GM12878 (cell line): ENCODE data around the gene MCTP2. TPM values are rescaled to one million over a fixed set of nuclear protein-coding genes. Genes with fewer than 3 reads are reported as not detected.
A peak's percentile ranks its signal among the peaks of the same experiment; 100 is the strongest.

Source experiments
- ATAC-seq: fragments of 200-7000 bp; cut with Tn5 transposase; 3 replicates; pipeline ENCODE4 v1.9.1; 2020; ENCODE audit warnings: mild to moderate bottlenecking, moderate library complexity
- BruUV-seq: library from RNA; stranded (reverse); fragments of 400-500 nt; replicated peaks from 2 replicates; lab custom pipeline; 2021; lab: Mats Ljungman, UMichigan
- CTCF ChIA-PET: fragments of 300-600 bp; sonication (Branson Sonifier 250); formaldehyde crosslinking; extraction: SDS; loops from one replicate; lab custom pipeline; 2021; ENCODE audit warnings: inconsistent platforms; lab: Yijun Ruan, JAX
- POLR2A ChIA-PET: fragments of 350-600 bp; formaldehyde crosslinking; extraction: SDS; loops from one replicate; lab custom pipeline; 2021; ENCODE audit warnings: inconsistent platforms; lab: Charles Lee
- RAD21 ChIA-PET: fragments of 300-600 bp; sonication (Branson Sonifier 250); formaldehyde crosslinking; loops from one replicate; lab custom pipeline; 2023; ENCODE audit warnings: antibody characterized with exemption; ENCODE audit not compliant: unreplicated experiment; lab: Charles Lee
- SMC1A ChIA-PET: fragments of 300-600 bp; sonication (Branson Sonifier 250); formaldehyde crosslinking; loops from one replicate; lab custom pipeline; 2023; ENCODE audit not compliant: unreplicated experiment, uncharacterized antibody; lab: Charles Lee
- DNase-seq: peaks from one replicate; pipeline ENCODE4 v3.0.0-alpha.2; 2011; ENCODE audit warnings: low read depth, low spot score
- FAIRE-seq: peaks from 3 replicates; lab custom pipeline; 2011; peaks lifted over from hg19 to GRCh38; lab: Jason Lieb, UNC
- H2AFZ ChIP-seq: 2 replicates; pipeline ENCODE4 v1.6.0; 2011; ENCODE audit warnings: low read depth, low read length, control low read depth; ENCODE audit not compliant: control insufficient read depth
- H3K27ac ChIP-seq: 2 replicates; pipeline ENCODE4 v1.5.1; 2011; ENCODE audit warnings: control low read depth; ENCODE audit not compliant: control insufficient read depth, insufficient read depth
- H3K27me3 ChIP-seq, 2 experiments: replicated peaks in 1 of 2; 2 replicates each; pipeline versions ENCODE4 v1.6.0 to v1.6.1; 2011; ENCODE audit warnings: low read length in 1 of 2; ENCODE audit not compliant: control insufficient read depth in 2 of 2, insufficient read depth in 2 of 2
- H3K36me3 ChIP-seq, 2 experiments: 2 replicates each; pipeline ENCODE4 v1.5.1; 2011; ENCODE audit warnings: low read length in 1 of 2; ENCODE audit not compliant: control insufficient read depth in 2 of 2, insufficient read depth in 2 of 2
- H3K4me1 ChIP-seq: 2 replicates; pipeline ENCODE4 v1.6.1; 2011; ENCODE audit warnings: mild to moderate bottlenecking, low read length, moderate library complexity, mixed read lengths; ENCODE audit not compliant: control insufficient read depth, insufficient read depth
- H3K4me2 ChIP-seq: 2 replicates; pipeline ENCODE4 v1.6.0; 2011; ENCODE audit warnings: control low read depth; ENCODE audit not compliant: control insufficient read depth, insufficient read depth
- H3K4me3 ChIP-seq: fragments of 200-600 bp; sonication (generic); 2 replicates; pipeline ENCODE4 v1.5.1; 2016
- H3K79me2 ChIP-seq: 2 replicates; pipeline ENCODE4 v1.6.0; 2011; ENCODE audit warnings: low read length; ENCODE audit not compliant: control insufficient read depth, insufficient read depth
- H3K9ac ChIP-seq: 2 replicates; pipeline ENCODE4 v1.8.0; 2011; ENCODE audit warnings: low read length, control low read depth, mixed read lengths; ENCODE audit not compliant: control insufficient read depth, insufficient read depth
- H3K9me3 ChIP-seq: replicated peaks from 3 replicates; pipeline ENCODE4 v1.5.1; 2011; ENCODE audit warnings: mild to moderate bottlenecking, low read length; ENCODE audit not compliant: control insufficient read depth, insufficient read depth
- H4K20me1 ChIP-seq: 2 replicates; pipeline ENCODE4 v1.6.0; 2011; ENCODE audit not compliant: control insufficient read depth, insufficient read depth
- MEF2B ChIP-seq: fragments of 450-650 bp; IDR thresholded peaks from 2 replicates; pipeline ENCODE4 v1.6.1; 2018; ENCODE audit warnings: mild to moderate bottlenecking, moderate library complexity; ENCODE audit not compliant: partially characterized antibody, poor library complexity, severe bottlenecking
- RAD21 ChIP-seq: IDR thresholded peaks from 2 replicates; pipeline ENCODE4 v1.6.1; 2011; ENCODE audit warnings: mild to moderate bottlenecking, low read depth, low read length, moderate library complexity; ENCODE audit not compliant: insufficient read depth
- SMC3 ChIP-seq: IDR thresholded peaks from 2 replicates; pipeline ENCODE4 v1.6.1; 2011; ENCODE audit warnings: low read length, improper control_type of control experiment, borderline replicate concordance
- WGBS: methylation state at CpG from one replicate; pipeline ENCODE4 v1.1.6; 2016; ENCODE audit warnings: low lambda C conversion rate; ENCODE audit not compliant: insufficient replicate concordance, insufficient coverage; ENCODE audit errors: missing lambda C conversion rate; 5-methylcytosine and 5-hydroxymethylcytosine counted together
- in situ Hi-C: fragments of 300-500 bp; cut with MboI; formaldehyde crosslinking; loops from 9 replicates; pipeline ENCODE4 v1.14.3; 2018; ENCODE audit warnings: mixed read lengths
- intact Hi-C: fragments of 100-400 bp; cut with micrococcal nuclease; formaldehyde crosslinking; loops from one replicate; pipeline ENCODE4 v1.14.2; 2022; ENCODE audit not compliant: unreplicated experiment
- polyA plus RNA-seq, 11 experiments: library from polyadenylated mRNA; depleted of rRNA in 4 of 11; unstranded in 6 of 11; stranded (reverse) in 5 of 11; fragments of >200 nt; fragmentation: Nextera tagmentation in 4 of 11; fragmentation: Illumina TruSeq in 1 of 11; extraction: Ambion mirVana in 4 of 11; extraction: Trizol in 1 of 11; gene quantifications; 1 replicate in 1 of 11; 2 replicates in 10 of 11; pipeline versions ENCODE4 v1.2.1 to v1.2.3, GENCODE V29; 2011 to 2016; ENCODE audit warnings: inconsistent platforms in 2 of 11, missing spikeins in 2 of 11, low read depth in 1 of 11
- total RNA-seq, 4 experiments: library from RNA; depleted of rRNA in 3 of 4; stranded (reverse); fragments of >200 nt in 3 of 4; fragmentation: Illumina TruSeq in 1 of 4; extraction: Trizol in 1 of 4; gene quantifications; 2 replicates each; pipeline versions ENCODE4 v1.2.1 to v1.2.3, GENCODE V29; 2013 to 2021
- TF ChIP-seq, protein P1 (sequence below), 3 experiments: IDR thresholded peaks in 2 of 3; conservative IDR thresholded peaks in 1 of 3; 2 replicates each; pipeline ENCODE4 v1.5.1; 2011; ENCODE audit warnings: low read depth in 3 of 3, low read length in 3 of 3, mild to moderate bottlenecking in 3 of 3, control low read depth in 2 of 3, moderate library complexity in 2 of 3, inconsistent platforms in 1 of 3, mixed read lengths in 1 of 3; ENCODE audit not compliant: control insufficient read depth in 2 of 3, insufficient read depth in 1 of 3; ENCODE audit errors: extremely low read depth in 1 of 3

The MCTP2 gene
- total and polyA plus RNA-seq, 10 of the 15 experiments (the other 5 are each of a cell fraction or from before 2014, with no cell fraction given), result 0.24 to 48.5 (median 0.88) TPM

DNA sequence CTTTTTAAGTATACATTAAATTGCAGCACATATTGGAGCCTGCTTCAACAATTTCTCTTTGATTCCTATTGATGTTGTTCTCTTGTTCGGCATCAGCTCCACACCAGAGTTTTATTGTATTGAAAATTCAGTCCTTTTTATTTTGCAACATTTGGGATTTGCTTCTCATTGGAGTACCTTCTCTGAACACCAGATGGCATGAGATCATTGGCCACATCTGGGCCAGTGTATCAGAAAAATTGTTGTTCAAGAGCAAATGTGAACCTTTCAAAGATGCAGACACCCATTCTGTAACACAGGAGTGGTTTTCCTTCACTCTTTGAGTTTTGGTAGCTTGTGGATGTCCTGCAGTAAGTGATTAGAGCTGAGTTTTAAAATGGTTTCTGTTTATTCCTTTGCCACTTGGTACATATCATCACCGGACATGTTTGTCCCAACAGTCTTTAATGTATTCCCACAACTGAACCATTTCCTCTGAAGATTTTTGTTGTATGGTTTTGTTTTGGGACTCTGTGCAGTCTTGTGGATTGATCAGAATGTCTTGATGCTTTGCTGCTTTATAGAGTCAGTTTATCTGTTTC is 96.1 kb downstream of the MCTP2 start:
- BruUV-seq, result no TSS peak
- CTCF ChIA-PET, result interaction anchor here (0.6 to 9.5 kb wide), 9 partner anchors 17 to 240 kb away, joined by 3 to 417 read pairs (median 4); no protein-coding TSS in a partner anchor
- Histone ChIP-seq H2AFZ (no peak overlapping the region), H3K4me2 (no peak overlapping the region), H3K9ac (no peak overlapping the region), H3K27ac (no peak overlapping the region), H3K9me3 (no peaks in the 10 kb centered on the region), H3K4me1 (no peaks in the 10 kb centered on the region), H3K79me2 (no peaks in the 10 kb centered on the region), H3K27me3 (no peaks in the 10 kb centered on the region), H4K20me1 (no peaks in the 10 kb centered on the region), H3K4me3 (no peak overlapping the region), H3K36me3 (no peaks in the 10 kb centered on the region; a peak in 1 of 4 replicates)
- RAD21 ChIA-PET, result interaction anchor here (1.2 to 9.0 kb wide), 3 partner anchors 19 to 163 kb away, joined by 3 to 268 read pairs (median 14); no protein-coding TSS in a partner anchor
- POLR2A ChIA-PET, result no interaction called here
- DNase-seq (no peak), ATAC-seq (peak; percentile 54), FAIRE-seq (no peak)
- intact Hi-C loops (loop anchor here (10.0 kb wide), 1 partner anchor 333 kb away; no protein-coding TSS in a partner anchor), in situ Hi-C loops (no loop called here)
- TF ChIP-seq, protein P1, sequence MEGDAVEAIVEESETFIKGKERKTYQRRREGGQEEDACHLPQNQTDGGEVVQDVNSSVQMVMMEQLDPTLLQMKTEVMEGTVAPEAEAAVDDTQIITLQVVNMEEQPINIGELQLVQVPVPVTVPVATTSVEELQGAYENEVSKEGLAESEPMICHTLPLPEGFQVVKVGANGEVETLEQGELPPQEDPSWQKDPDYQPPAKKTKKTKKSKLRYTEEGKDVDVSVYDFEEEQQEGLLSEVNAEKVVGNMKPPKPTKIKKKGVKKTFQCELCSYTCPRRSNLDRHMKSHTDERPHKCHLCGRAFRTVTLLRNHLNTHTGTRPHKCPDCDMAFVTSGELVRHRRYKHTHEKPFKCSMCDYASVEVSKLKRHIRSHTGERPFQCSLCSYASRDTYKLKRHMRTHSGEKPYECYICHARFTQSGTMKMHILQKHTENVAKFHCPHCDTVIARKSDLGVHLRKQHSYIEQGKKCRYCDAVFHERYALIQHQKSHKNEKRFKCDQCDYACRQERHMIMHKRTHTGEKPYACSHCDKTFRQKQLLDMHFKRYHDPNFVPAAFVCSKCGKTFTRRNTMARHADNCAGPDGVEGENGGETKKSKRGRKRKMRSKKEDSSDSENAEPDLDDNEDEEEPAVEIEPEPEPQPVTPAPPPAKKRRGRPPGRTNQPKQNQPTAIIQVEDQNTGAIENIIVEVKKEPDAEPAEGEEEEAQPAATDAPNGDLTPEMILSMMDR (IDR thresholded peaks at IDR 0.05 in 2 of 3, conservative IDR thresholded peaks at IDR 0.05 in 1 of 3; ENCODE audit: control insufficient read depth in 2 of 3, extremely low read depth in 1 of 3, insufficient read depth in 1 of 3, low read depth in 3 of 3, low read length in 3 of 3), result peak; percentile 47 to 64 (median 58)
- TF ChIP-seq SMC3, result peak; percentile 54; the same call in 1 of the 2 replicates
- TF ChIP-seq MEF2B, result no peak
- peak; percentile 42 for TF ChIP-seq RAD21
- 50% methylated on average over 2 of the region's 2 CpGs for WGBS
- SMC1A ChIA-PET, result interaction anchor here (0.8 to 9.0 kb wide), 9 partner anchors 11 to 163 kb away, joined by 3 to 266 read pairs (median 3); partner anchors contain the start of gene MCTP2
